ENCODE measurements around the gene HDAC9.
"Not testable (repeated sequence)": the region's sequence is repeated elsewhere in the genome, so short reads cannot be mapped to it uniquely, and the experiment has no call there.

The HDAC9 gene

GRCh38 chr7:18990700-18991099 is 495.2 kb downstream of the HDAC9 start:
- not testable (repeated sequence) for DNase-seq

- DNase-seq: no peak
Measured at GRCh38 chr7:18993933-18994668, 498.6 kb downstream of the HDAC9 start.

- no peak for DNase-seq
Measured at GRCh38 chr7:18995270-18995671, 499.7 kb downstream of the HDAC9 start.

- no peak for DNase-seq
Measured at GRCh38 chr7:18995811-18996426, 500.4 kb downstream of the HDAC9 start.

GRCh38 chr7:18996583-18996982 is 501.0 kb downstream of the HDAC9 start:
- no peak for DNase-seq

GRCh38 chr7:18997477-18998150 is 502.1 kb downstream of the HDAC9 start:
- DNase-seq: no peak

GRCh38 chr7:19000410-19000809 is 504.9 kb downstream of the HDAC9 start:
- no peak for DNase-seq

- DNase-seq: no peak
Measured at GRCh38 chr7:19001854-19002253, 506.3 kb downstream of the HDAC9 start.

- peak; percentile 85 for DNase-seq
Measured at GRCh38 chr7:19009241-19009935, 513.8 kb downstream of the HDAC9 start.

- DNase-seq: no peak
Measured at GRCh38 chr7:19009936-19010280, 514.4 kb downstream of the HDAC9 start.

GRCh38 chr7:19011212-19011611 is 515.7 kb downstream of the HDAC9 start:
- peak; percentile 88 for DNase-seq

GRCh38 chr7:19015098-19015497 is 519.5 kb downstream of the HDAC9 start:
- DNase-seq: no peak

GRCh38 chr7:19016140-19016539 is 520.6 kb downstream of the HDAC9 start:
- DNase-seq: peak; percentile 98

GRCh38 chr7:19017374-19017773 is 521.8 kb downstream of the HDAC9 start:
- no peak for DNase-seq

- no peak for DNase-seq
Measured at GRCh38 chr7:19020062-19020461, 524.5 kb downstream of the HDAC9 start.

GRCh38 chr7:19020711-19021110 is 525.2 kb downstream of the HDAC9 start:
- DNase-seq: peak; percentile 89

- no peak for DNase-seq
Measured at GRCh38 chr7:19023477-19023876, 527.9 kb downstream of the HDAC9 start.

GRCh38 chr7:19024261-19024660 is 528.7 kb downstream of the HDAC9 start:
- DNase-seq: peak; percentile 96

GRCh38 chr7:19026888-19027287 is 531.3 kb downstream of the HDAC9 start:
- DNase-seq: peak; percentile 58

GRCh38 chr7:19030281-19030680 is 534.7 kb downstream of the HDAC9 start:
- DNase-seq: peak; percentile 41

- DNase-seq: not testable (repeated sequence)
Measured at GRCh38 chr7:19032942-19033341, 537.4 kb downstream of the HDAC9 start.

GRCh38 chr7:19051767-19052375 is 556.3 kb downstream of the HDAC9 start:
- peak; percentile 55 for DNase-seq
